Gastrocnemius medialis (tissue), 4 donors: ENCODE results near the gene LRFN4.

Experiments
- CTCF ChIP-seq, 5 experiments: fragments of 450-650 bp in 3 of 5; fragments of 200-600 bp in 2 of 5; sonication (generic) in 2 of 5; IDR thresholded peaks in 4 of 5; conservative IDR thresholded peaks in 1 of 5; 1 replicate in 4 of 5; 2 replicates in 1 of 5; pipeline ENCODE4 v1.5.1; 2016 to 2019; ENCODE audit warnings: antibody characterized with exemption in 5 of 5, mild to moderate bottlenecking in 3 of 5, moderate library complexity in 3 of 5
- POLR2A ChIP-seq, 2 donors: fragments of 450-650 bp; IDR thresholded peaks; one replicate each; pipeline ENCODE4 v1.6.1; 2017; ENCODE audit warnings: antibody characterized with exemption in 2 of 2, mild to moderate bottlenecking in 2 of 2, moderate library complexity in 2 of 2

- TF ChIP-seq CTCF (IDR thresholded peaks at IDR 0.05 in 4 of 5, conservative IDR thresholded peaks at IDR 0.05 in 1 of 5) (no peak), POLR2A (IDR thresholded peaks at IDR 0.05) (no peak)
Measured at GRCh38 chr11:66905631-66906030, 48.8 kb downstream of the LRFN4 start.
